Osteoblast (primary cell): ENCODE data around the gene LRP11. TPM values are rescaled to one million over a fixed set of nuclear protein-coding genes. Genes with fewer than 3 reads are reported as not detected.
A peak's percentile ranks its signal among the peaks of the same experiment; 100 is the strongest.

Experiments
- DNase-seq: peaks from one replicate; pipeline ENCODE4 v3.0.0; 2011; ENCODE audit warnings: low spot score, mixed read lengths; ENCODE audit not compliant: insufficient read length; ENCODE audit errors: missing footprints
- H2AFZ ChIP-seq: 2 replicates; pipeline ENCODE4 v1.6.0; 2011; ENCODE audit warnings: mild to moderate bottlenecking, low read length
- H3K27ac ChIP-seq: 2 replicates; pipeline ENCODE4 v1.5.1; 2011; ENCODE audit warnings: mild to moderate bottlenecking, low read depth, low read length, moderate library complexity
- H3K27me3 ChIP-seq: 2 replicates; pipeline ENCODE4 v1.6.0; 2012; ENCODE audit warnings: mild to moderate bottlenecking, control low read depth, inconsistent platforms, low read length, moderate library complexity; ENCODE audit not compliant: insufficient read depth
- H3K36me3 ChIP-seq: 2 replicates; pipeline ENCODE4 v1.5.1; 2011; ENCODE audit warnings: mild to moderate bottlenecking, low read length, control low read depth, moderate library complexity; ENCODE audit not compliant: insufficient read depth
- H3K4me1 ChIP-seq: 2 replicates; pipeline ENCODE4 v1.5.1; 2011; ENCODE audit warnings: mild to moderate bottlenecking, low read length, control low read depth, moderate library complexity; ENCODE audit not compliant: insufficient read depth
- H3K4me2 ChIP-seq: 2 replicates; pipeline ENCODE4 v1.6.0; 2011; ENCODE audit warnings: mild to moderate bottlenecking, low read length; ENCODE audit not compliant: insufficient read depth
- H3K4me3 ChIP-seq: fragments of 200-600 bp; sonication (generic); 3 replicates; pipeline ENCODE4 v1.5.1; 2012; ENCODE audit warnings: mild to moderate bottlenecking, low read length, inconsistent platforms; ENCODE audit not compliant: insufficient read depth
- H3K79me2 ChIP-seq: 2 replicates; pipeline ENCODE4 v1.6.0; 2012; ENCODE audit warnings: mild to moderate bottlenecking, low read length, control low read depth, inconsistent platforms; ENCODE audit not compliant: insufficient read depth
- H3K9me3 ChIP-seq: 2 replicates; pipeline ENCODE4 v1.5.1; 2011; ENCODE audit warnings: low read depth, low read length, control low read depth
- H4K20me1 ChIP-seq: 2 replicates; pipeline ENCODE4 v1.6.0; 2012; ENCODE audit warnings: mild to moderate bottlenecking, low read length, control low read depth; ENCODE audit not compliant: insufficient read depth
- total RNA-seq: library from RNA; depleted of rRNA; stranded (reverse); fragments of >200 nt; gene quantifications from 2 replicates; pipeline ENCODE4 v1.2.3, GENCODE V29; 2012
- TF ChIP-seq, protein P1 (sequence below): IDR thresholded peaks from 2 replicates; pipeline ENCODE4 v1.5.1; 2011; ENCODE audit warnings: mild to moderate bottlenecking, low read depth, low read length, moderate library complexity; ENCODE audit errors: extremely low read depth

The LRP11 gene
- total RNA-seq, 1 donor = 39.4 TPM

DNA sequence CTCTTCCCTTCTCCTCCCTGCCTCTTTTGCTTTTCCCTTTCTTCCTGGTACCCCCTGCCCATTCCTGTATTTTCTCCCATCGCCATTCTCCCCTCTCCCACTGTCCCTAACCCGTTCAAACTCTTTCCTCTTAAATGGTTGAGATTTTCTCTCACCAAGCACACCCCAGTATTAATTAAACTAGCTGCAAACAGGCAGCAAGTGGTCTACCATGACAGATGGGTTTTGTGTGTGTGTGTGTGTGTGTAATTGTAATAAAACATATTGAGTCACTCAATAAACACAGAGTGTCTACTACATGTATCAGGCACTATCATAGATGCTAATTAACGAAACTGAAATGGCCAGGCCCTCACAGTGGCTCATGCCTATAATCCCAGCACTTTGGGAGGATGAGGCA, 27.1 kb upstream of the LRP11 start:
- TF ChIP-seq, protein P1, sequence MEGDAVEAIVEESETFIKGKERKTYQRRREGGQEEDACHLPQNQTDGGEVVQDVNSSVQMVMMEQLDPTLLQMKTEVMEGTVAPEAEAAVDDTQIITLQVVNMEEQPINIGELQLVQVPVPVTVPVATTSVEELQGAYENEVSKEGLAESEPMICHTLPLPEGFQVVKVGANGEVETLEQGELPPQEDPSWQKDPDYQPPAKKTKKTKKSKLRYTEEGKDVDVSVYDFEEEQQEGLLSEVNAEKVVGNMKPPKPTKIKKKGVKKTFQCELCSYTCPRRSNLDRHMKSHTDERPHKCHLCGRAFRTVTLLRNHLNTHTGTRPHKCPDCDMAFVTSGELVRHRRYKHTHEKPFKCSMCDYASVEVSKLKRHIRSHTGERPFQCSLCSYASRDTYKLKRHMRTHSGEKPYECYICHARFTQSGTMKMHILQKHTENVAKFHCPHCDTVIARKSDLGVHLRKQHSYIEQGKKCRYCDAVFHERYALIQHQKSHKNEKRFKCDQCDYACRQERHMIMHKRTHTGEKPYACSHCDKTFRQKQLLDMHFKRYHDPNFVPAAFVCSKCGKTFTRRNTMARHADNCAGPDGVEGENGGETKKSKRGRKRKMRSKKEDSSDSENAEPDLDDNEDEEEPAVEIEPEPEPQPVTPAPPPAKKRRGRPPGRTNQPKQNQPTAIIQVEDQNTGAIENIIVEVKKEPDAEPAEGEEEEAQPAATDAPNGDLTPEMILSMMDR = no peak
- H3K4me1 ChIP-seq = peaks cover 44% of the 10 kb centered on the region
- H3K4me2 ChIP-seq = peak overlapping the region; percentile 36
- no peak overlapping the region for H2AFZ ChIP-seq
- no peaks in the 10 kb centered on the region for H3K27me3 ChIP-seq
- H3K9me3 ChIP-seq = no peaks in the 10 kb centered on the region
- no peak overlapping the region for H3K4me3 ChIP-seq
- H3K79me2 ChIP-seq = no peaks in the 10 kb centered on the region
- H3K27ac ChIP-seq = no peak overlapping the region
- H4K20me1 ChIP-seq = no peaks in the 10 kb centered on the region
- DNase-seq = no peak
- no peaks in the 10 kb centered on the region for H3K36me3 ChIP-seq

DNA sequence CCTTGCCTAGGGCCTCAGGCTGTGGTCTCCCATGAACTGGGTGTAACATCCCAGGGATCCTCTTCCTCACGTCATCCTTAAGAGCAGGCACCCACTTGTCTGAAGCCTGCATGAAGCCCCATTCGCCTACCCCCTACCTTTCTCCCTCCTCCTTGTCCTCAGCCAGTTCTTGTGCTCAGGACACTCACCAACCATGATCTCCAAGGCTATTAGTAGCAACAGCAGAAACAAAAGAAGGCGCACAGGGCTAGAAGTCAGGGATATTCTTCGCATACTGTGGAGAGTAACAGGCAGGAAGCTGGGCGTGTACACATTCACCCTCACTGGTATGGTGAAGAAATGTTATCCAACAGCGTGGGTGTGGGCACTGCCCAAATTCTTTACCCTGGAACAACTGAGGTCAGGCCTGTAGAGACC, 26.5 kb upstream of the LRP11 start:
- Histone ChIP-seq H3K27me3 (no peaks in the 10 kb centered on the region), H4K20me1 (no peaks in the 10 kb centered on the region), H3K9me3 (no peaks in the 10 kb centered on the region), H3K79me2 (no peaks in the 10 kb centered on the region), H3K4me2 (peak overlapping the region; percentile 36), H3K4me1 (peaks cover 38% of the 10 kb centered on the region), H3K27ac (no peak overlapping the region), H3K36me3 (no peaks in the 10 kb centered on the region), H2AFZ (peak overlapping the region; percentile 48), H3K4me3 (no peak overlapping the region)
- DNase-seq = no peak
- TF ChIP-seq, protein P1 = no peak

DNA sequence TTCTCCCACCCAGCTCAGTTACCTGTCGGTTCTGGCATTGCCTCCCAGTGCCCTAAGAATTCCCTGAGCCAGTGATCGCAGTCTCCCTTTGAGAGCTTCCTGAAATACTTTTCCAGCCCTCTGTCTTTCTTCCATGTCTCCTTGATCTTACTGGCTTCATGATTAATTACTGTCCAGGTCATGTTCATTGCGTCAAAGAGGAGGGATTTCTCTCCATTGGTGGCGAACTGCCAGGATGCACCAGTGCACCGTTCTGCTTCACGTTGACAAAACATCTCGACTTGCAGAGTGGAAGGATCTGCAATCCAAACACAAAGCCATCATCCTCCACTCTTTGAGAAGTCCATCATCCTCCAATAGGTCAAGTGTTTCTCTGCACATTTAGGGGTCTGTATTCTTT, 25.2 kb upstream of the LRP11 start:
- Histone ChIP-seq H4K20me1 (no peaks in the 10 kb centered on the region), H3K27me3 (no peaks in the 10 kb centered on the region), H3K27ac (no peak overlapping the region), H3K9me3 (no peaks in the 10 kb centered on the region), H3K79me2 (no peaks in the 10 kb centered on the region), H3K36me3 (no peaks in the 10 kb centered on the region), H2AFZ (no peak overlapping the region), H3K4me3 (no peak overlapping the region), H3K4me1 (peaks cover 30% of the 10 kb centered on the region), H3K4me2 (no peak overlapping the region)
- no peak for DNase-seq
- TF ChIP-seq, protein P1 = no peak

DNA sequence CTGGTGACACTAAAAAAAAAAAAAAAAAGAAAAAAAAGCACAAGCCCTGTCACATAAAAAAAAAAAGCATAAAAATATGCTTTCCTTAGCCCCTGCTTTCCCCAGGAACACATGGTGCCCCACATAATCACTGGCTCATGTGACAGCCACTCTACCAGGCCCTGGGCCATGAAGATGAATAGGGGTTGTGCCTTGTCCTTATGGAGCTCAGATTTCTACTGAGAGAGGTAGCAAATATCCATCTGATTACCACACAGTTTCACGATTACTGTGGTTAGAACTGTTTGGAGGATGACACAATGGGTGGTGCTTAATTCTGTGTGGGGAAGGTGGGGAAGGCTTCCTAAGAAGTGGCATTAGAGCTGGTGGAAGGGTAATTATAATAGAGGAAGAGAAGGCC, 24.5 kb upstream of the LRP11 start:
- Histone ChIP-seq H3K4me3 (no peak overlapping the region), H3K36me3 (no peaks in the 10 kb centered on the region), H3K4me1 (peaks cover 30% of the 10 kb centered on the region), H3K27me3 (no peaks in the 10 kb centered on the region), H3K79me2 (no peaks in the 10 kb centered on the region), H3K4me2 (no peak overlapping the region), H2AFZ (no peak overlapping the region), H3K9me3 (no peaks in the 10 kb centered on the region), H3K27ac (peak overlapping the region; percentile 34), H4K20me1 (no peaks in the 10 kb centered on the region)
- TF ChIP-seq, protein P1 = no peak
- DNase-seq = no peak
